Measurements from ENCODE around the gene CCM2. TPM values are rescaled to one million over a fixed set of nuclear protein-coding genes. Genes with fewer than 3 reads are reported as not detected.

CCM2 gene
- total and polyA plus RNA-seq, 12 donors, result 36.1 to 84.5 (median 50.7) TPM

GRCh38 chr7:45078125-45078681 lies 78.2 kb downstream of the CCM2 start:
- 84 to 91% (median 87%) methylated on average over 8 of the region's 8 CpGs for WGBS, 4 donors
- H3K36me3 ChIP-seq (replicated peaks in 1 of 2), result peaks cover 0 to 47% of the 10 kb centered on the region in 2 donors
- TF ChIP-seq, protein P1, sequence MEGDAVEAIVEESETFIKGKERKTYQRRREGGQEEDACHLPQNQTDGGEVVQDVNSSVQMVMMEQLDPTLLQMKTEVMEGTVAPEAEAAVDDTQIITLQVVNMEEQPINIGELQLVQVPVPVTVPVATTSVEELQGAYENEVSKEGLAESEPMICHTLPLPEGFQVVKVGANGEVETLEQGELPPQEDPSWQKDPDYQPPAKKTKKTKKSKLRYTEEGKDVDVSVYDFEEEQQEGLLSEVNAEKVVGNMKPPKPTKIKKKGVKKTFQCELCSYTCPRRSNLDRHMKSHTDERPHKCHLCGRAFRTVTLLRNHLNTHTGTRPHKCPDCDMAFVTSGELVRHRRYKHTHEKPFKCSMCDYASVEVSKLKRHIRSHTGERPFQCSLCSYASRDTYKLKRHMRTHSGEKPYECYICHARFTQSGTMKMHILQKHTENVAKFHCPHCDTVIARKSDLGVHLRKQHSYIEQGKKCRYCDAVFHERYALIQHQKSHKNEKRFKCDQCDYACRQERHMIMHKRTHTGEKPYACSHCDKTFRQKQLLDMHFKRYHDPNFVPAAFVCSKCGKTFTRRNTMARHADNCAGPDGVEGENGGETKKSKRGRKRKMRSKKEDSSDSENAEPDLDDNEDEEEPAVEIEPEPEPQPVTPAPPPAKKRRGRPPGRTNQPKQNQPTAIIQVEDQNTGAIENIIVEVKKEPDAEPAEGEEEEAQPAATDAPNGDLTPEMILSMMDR (IDR thresholded peaks at IDR 0.05), result no peak
- TF ChIP-seq POLR2A (IDR thresholded peaks at IDR 0.05), result no peak
- no peak overlapping the region for H3K27ac ChIP-seq
- H3K4me1 ChIP-seq (replicated peaks in 1 of 2), result peaks cover 0 to 12% of the 10 kb centered on the region in 2 donors
- H3K9me3 ChIP-seq (replicated peaks in 1 of 3), result no peaks in the 10 kb centered on the region
- intact Hi-C loops (cut with DNase I), result no loop called here
- peak in 1 of 7 donors; percentile 43 for DNase-seq
- no peaks in the 10 kb centered on the region for H3K27me3 ChIP-seq
- no peak overlapping the region for H3K4me3 ChIP-seq

- H3K4me3 ChIP-seq, result no peak overlapping the region
- intact Hi-C loops (cut with DNase I), result no loop called here
- no peaks in the 10 kb centered on the region for H3K27me3 ChIP-seq
- H3K36me3 ChIP-seq (replicated peaks in 1 of 2), result peaks cover 0 to 24% of the 10 kb centered on the region in 2 donors
- 87 to 93% (median 90%) methylated on average over 6 to 17 of the region's 17 CpGs for WGBS, 4 donors
- no peak overlapping the region for H3K27ac ChIP-seq
- TF ChIP-seq, protein P1 (IDR thresholded peaks at IDR 0.05), result no peak
- TF ChIP-seq POLR2A (IDR thresholded peaks at IDR 0.05), result no peak
- DNase-seq, result peak in 1 of 7 donors; percentile 51
- H3K9me3 ChIP-seq (replicated peaks in 1 of 3), result no peaks in the 10 kb centered on the region
- peaks cover 0 to 12% of the 10 kb centered on the region in 2 donors for H3K4me1 ChIP-seq (replicated peaks in 1 of 2)
Measured at GRCh38 chr7:45080265-45080957, 80.4 kb downstream of the CCM2 start.

DNA sequence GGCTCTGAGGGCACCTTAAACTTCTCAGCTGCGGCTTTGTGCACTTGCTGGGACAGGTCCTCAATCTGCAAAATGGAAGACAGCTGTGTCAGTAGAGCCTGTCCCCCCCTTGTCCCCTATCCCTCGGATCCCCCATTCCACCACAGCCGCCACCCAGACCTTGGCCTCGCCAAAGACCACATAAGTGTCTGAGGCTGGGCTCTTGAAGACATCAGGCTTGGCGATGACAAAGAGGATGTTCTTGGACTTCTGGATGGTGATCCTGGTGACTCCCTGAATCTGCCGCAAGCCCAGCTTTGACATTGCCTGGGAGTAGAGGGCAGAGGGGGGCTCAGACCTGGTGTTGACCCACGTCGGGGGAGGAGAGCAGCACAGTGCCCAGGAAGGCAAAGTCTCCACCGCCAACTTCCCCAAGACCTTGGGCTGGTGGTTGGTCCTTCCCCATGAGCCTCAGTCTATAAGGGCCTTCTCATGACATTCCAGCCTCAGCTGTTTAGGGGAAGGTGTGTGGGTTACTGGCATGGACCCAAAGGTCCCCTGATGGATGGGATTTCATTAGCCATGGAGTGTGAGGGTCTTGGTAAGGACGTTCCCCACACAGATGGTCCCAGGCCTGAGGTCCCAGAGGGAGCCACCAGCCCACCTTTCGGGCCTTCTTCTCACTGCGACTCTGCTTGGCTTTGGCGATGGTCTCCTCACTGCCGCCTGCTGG lies 81.1 kb downstream of the CCM2 start:
- TF ChIP-seq POLR2A (IDR thresholded peaks at IDR 0.05), result no peak
- TF ChIP-seq, protein P1 (IDR thresholded peaks at IDR 0.05), result no peak
- no peak overlapping the region for H3K27ac ChIP-seq
- no peaks in the 10 kb centered on the region for H3K9me3 ChIP-seq (replicated peaks in 1 of 3)
- no peaks in the 10 kb centered on the region for H3K27me3 ChIP-seq
- DNase-seq, result peak in 1 of 7 donors; percentile 42
- H3K4me1 ChIP-seq (replicated peaks in 1 of 2), result peaks cover 0 to 12% of the 10 kb centered on the region in 2 donors
- intact Hi-C loops (cut with DNase I), result no loop called here
- no peak overlapping the region for H3K4me3 ChIP-seq
- peaks cover 0 to 17% of the 10 kb centered on the region in 2 donors for H3K36me3 ChIP-seq (replicated peaks in 1 of 2)
- WGBS, 4 donors, result 87 to 98% (median 93%) methylated on average over 6 to 14 of the region's 14 CpGs

DNA sequence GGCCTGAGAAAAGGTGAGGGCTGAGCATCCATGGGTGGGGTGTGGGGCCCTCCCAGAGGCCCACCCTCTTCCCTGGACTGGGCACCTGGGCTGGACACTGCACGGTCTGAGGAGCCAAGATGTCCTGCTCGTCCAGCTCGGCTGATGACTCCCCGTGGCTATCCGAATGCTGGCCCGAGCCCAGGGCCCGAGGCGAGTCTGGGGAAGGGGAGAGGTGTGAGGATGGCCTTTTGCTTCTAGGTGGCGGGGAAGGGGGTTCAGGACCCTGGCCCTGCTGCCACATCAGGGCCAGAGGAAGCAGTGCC lies 81.6 kb downstream of the CCM2 start:
- H3K27me3 ChIP-seq, result no peaks in the 10 kb centered on the region
- intact Hi-C loops (cut with DNase I), result no loop called here
- no peak overlapping the region for H3K4me3 ChIP-seq
- H3K27ac ChIP-seq, result no peak overlapping the region
- DNase-seq, result no peak
- TF ChIP-seq, protein P1 (IDR thresholded peaks at IDR 0.05), result no peak
- no peak for TF ChIP-seq POLR2A (IDR thresholded peaks at IDR 0.05)
- H3K4me1 ChIP-seq (replicated peaks in 1 of 2), result peaks cover 0 to 12% of the 10 kb centered on the region in 2 donors
- H3K9me3 ChIP-seq (replicated peaks in 1 of 3), result no peaks in the 10 kb centered on the region
- WGBS, 4 donors, result 85 to 88% (median 85%) methylated on average over 9 of the region's 9 CpGs; no CpG with 5 or more reads in 1 of the 4 donors
- H3K36me3 ChIP-seq (replicated peaks in 1 of 2), result peaks cover 0 to 12% of the 10 kb centered on the region in 2 donors
